WI38 (cell line): Measurements from ENCODE around the gene AZIN2.

Source experiments
- H3K4me3 ChIP-seq: 2 replicates; pipeline ENCODE4 v1.5.1; 2011; ENCODE audit warnings: low read depth, mild to moderate bottlenecking, control low read depth, low read length
- TF ChIP-seq, protein P1 (sequence below): IDR thresholded peaks from 2 replicates; pipeline ENCODE4 v1.5.1; 2012; ENCODE audit warnings: low read depth, mild to moderate bottlenecking, control low read depth, low read length

AZIN2 gene

DNA sequence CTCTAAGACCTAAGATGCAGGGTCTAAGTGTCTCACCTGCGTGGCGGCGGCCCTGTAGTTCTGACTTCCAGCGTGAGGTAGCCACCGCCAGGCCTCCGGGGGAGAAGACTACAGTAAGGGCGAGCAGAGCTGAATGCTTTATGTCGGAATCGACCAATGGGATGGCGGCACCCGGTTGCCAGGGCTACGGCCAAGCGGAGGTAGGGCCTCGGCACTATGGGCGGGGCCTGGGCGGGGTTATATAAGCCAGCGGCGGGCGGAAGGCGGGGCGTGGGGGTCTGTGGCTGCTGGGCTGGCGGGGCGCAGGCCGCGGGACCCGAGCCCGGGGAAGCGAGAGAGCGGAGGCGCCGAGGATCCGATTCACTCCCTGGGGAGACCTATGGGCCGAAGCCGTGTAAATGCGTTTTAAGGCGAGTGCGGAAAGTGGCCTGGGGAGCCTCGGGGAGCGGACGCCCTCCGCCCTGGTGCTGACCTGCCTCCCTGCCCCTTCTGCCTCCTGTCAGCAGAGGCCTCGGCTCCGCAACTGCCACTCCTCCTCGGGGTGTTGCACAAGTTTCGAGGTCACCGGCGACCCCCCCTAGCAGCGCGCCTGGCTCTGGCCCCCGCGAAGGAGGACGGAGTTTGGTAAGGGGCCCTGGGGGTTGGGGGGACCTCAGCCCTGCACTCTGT lies at the start of gene AZIN2:
AZIN2 (plus strand) TSS at position 269 of the 669 bp plus-strand sequence. CDS start 1,097 bp downstream, outside the sequence.
- peak within 1 kb of the TSS; percentile 79 for H3K4me3 ChIP-seq
- TF ChIP-seq, protein P1, sequence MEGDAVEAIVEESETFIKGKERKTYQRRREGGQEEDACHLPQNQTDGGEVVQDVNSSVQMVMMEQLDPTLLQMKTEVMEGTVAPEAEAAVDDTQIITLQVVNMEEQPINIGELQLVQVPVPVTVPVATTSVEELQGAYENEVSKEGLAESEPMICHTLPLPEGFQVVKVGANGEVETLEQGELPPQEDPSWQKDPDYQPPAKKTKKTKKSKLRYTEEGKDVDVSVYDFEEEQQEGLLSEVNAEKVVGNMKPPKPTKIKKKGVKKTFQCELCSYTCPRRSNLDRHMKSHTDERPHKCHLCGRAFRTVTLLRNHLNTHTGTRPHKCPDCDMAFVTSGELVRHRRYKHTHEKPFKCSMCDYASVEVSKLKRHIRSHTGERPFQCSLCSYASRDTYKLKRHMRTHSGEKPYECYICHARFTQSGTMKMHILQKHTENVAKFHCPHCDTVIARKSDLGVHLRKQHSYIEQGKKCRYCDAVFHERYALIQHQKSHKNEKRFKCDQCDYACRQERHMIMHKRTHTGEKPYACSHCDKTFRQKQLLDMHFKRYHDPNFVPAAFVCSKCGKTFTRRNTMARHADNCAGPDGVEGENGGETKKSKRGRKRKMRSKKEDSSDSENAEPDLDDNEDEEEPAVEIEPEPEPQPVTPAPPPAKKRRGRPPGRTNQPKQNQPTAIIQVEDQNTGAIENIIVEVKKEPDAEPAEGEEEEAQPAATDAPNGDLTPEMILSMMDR: no peak

DNA sequence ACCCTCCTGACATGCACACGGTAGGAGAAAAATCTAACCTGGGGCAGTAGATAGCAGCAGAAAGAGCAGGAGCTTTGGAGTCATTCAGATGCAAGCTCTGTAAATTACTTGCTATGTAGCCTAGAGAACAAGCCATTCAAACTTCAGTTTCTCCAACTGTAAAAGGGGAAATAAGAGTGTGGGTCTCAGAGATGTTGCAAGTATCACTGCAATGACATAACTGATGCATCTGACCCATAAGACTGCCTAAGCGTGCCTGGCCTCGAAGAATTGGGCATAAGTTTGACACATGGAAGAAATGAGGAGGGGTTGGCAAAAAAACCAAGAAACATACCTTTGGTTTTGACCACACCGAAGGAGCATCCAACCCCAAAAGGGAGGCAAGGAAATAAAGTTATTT lies 49.4 kb upstream of the AZIN2 start:
- no peak overlapping the region for H3K4me3 ChIP-seq
- TF ChIP-seq, protein P1: no peak

DNA sequence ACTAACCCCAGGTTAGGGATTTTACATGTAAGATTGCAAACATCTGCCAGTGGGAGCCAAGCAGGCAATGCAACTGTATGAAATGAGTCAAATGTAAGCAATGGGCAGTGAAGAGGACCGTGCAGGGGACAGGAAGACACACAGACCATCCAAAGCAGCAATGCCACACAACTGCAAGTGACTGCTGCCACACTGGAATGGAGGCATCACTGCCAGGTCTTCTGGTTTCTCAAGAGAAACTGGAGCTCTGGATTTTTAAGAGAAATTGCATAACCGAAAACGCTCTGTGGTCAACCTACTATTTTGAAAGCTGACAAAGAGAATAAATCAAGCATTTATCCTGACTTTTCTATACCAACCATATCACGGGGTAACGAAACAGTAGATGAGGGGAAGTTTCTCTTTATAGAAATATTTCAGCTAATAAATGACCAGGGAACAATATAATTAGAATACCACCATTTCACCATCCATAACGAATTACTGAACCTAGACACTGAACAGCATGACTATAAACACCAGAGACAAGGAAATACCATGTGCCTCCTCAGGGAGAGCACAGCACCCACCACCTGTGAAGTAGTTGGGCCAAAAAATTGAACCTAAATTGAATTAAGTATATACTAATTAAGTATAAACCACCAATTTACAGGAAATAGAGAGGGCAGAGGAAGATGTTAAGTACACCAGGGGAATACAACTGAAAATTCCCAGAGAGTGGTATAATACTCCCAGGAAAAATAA lies 48.7 kb upstream of the AZIN2 start:
- TF ChIP-seq, protein P1: no peak
- no peak overlapping the region for H3K4me3 ChIP-seq

DNA sequence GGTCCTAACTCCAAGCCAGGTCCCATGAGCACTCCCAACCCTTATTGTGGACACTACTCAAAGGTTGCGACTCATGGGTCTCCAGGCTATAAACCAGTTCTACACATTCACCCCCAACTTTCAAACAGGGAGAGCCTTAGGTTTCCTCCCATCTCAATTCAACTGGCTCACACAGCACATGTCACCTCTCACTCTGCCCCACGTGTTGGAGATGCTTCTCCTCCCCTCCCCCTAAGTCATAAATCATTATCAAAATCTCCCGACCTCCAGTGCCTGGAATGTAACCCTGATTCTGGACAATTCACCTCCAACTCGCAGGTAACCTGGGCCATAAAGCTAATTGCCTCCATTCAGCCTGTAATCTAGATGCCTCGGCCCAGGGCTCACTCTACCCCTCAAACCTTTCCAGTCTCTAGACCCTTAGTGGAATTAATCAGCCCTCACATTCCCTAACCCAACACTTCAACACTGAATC lies 44.9 kb upstream of the AZIN2 start:
- peak overlapping the region; percentile 96 for H3K4me3 ChIP-seq
- TF ChIP-seq, protein P1: no peak

DNA sequence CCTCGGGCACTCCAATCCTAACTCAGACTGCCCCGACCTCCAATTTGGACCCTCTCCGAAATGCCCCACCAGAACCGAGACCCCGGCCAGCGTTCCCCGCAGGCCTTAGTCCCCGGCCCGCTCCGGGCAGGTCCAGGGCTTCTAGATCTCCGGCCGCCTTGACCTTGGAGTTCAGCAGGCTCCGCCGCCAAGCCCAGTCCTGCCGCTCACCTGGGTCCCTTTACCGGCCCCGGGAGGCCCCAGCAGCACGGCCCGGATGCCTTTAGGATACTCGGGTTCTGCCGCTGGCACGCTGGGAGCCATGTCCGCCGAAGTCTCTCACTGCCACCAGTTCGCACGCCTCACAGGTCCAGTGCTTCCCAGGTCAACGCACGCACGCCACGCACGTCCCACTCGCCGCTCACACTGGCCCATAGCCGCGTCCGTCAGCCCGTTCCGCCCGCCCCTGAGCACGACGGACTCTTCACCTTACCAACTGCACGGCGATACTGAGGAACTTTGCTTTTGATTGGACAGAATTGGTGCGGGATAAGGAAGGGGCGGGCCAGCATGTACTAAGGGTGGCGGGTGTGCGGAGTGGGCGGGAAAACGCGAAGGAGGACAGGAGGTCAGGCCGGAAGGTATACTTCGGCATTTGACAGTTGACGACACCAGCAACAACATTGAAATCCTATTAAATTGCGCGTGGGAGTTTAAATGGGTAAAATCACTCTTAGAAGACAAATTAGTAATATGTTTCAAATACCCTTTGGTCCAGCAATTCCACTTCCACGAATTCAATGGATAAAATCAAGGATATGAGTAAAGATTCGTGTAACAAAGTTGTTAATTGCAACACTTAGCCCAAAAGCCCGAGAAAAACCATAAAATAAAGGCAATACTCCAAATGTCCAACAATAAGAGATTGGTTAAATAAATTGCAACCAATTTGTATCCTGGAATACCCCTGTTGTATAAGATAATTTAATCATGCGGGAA lies 44.1 kb upstream of the AZIN2 start, which contains the start of gene AK2:
AK2 (minus strand) TSS at position 358 of the 978 bp plus-strand sequence; CDS start at position 303, 55 bp downstream.
- TF ChIP-seq, protein P1: no peak
- H3K4me3 ChIP-seq: peak within 1 kb of the TSS; percentile 96

DNA sequence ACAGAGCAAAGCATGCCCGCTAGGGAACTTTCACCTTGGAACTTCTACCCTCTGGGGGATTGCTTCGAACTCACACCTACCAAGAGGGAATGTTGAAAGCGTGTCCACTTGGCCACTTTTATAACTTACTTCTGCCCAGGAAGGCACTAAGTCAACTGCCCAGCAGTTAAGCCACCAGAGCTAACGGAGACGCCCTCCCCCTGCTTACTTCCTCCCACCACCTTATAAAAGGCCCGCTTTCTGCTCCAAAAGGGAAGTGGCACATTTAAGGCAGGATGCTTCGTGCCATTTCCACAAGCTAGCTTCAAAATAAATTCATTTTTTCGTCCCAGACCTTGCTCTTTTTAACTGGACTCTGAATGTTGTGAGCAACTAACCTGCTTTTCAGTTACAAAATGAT lies 41.1 kb upstream of the AZIN2 start:
- TF ChIP-seq, protein P1: no peak
- no peak overlapping the region for H3K4me3 ChIP-seq
